Endodermal cell (in vitro differentiated cells): ENCODE results near the gene RHOT2. TPM values are rescaled to one million over a fixed set of nuclear protein-coding genes. Genes with fewer than 3 reads are reported as not detected.

ENCODE experiments used
- DNase-seq: peaks from one replicate; pipeline ENCODE4 v3.0.0-alpha.2; 2017
- H3K27ac ChIP-seq: 2 replicates; pipeline ENCODE4 v1.5.1; 2013; ENCODE audit warnings: mild to moderate bottlenecking, low read depth, low read length, moderate library complexity
- H3K27me3 ChIP-seq: 2 replicates; pipeline ENCODE4 v1.6.1; 2013; ENCODE audit warnings: mild to moderate bottlenecking, low read length, moderate library complexity; ENCODE audit not compliant: insufficient read depth, control insufficient read depth, poor library complexity, severe bottlenecking
- H3K36me3 ChIP-seq: 2 replicates; pipeline ENCODE4 v1.7.0; 2013; ENCODE audit warnings: mild to moderate bottlenecking, low read length, moderate library complexity; ENCODE audit not compliant: control insufficient read depth, insufficient read depth
- H3K4me1 ChIP-seq: one replicate; pipeline ENCODE4 v1.7.0; 2013; ENCODE audit warnings: low read length; ENCODE audit not compliant: control insufficient read depth, insufficient read depth
- H3K4me3 ChIP-seq: 2 replicates; pipeline ENCODE4 v1.5.1; 2013; ENCODE audit warnings: mild to moderate bottlenecking, low read length, moderate library complexity
- H3K9ac ChIP-seq: 2 replicates; pipeline ENCODE4 v1.6.1; 2013; ENCODE audit warnings: mild to moderate bottlenecking, low read length, moderate library complexity; ENCODE audit not compliant: poor library complexity, severe bottlenecking; ENCODE audit errors: extremely low read depth
- H3K9me3 ChIP-seq: 2 replicates; pipeline ENCODE4 v1.6.1; 2013; ENCODE audit warnings: mild to moderate bottlenecking, low read length, moderate library complexity; ENCODE audit not compliant: control insufficient read depth
- H3K27ac Mint-ChIP-seq: 2 replicates; pipeline ENCODE4 v1.8.0; 2020; ENCODE audit warnings: mixed read lengths
- H3K27me3 Mint-ChIP-seq: 2 replicates; pipeline ENCODE4 v1.8.0; 2021; ENCODE audit warnings: mild to moderate bottlenecking, mixed read lengths; ENCODE audit not compliant: insufficient read depth
- H3K36me3 Mint-ChIP-seq: 2 replicates; pipeline ENCODE4 v1.8.0; 2020; ENCODE audit warnings: low read depth, mixed read lengths
- H3K4me1 Mint-ChIP-seq: 2 replicates; pipeline ENCODE4 v1.8.0; 2020; ENCODE audit warnings: mixed read lengths
- H3K4me3 Mint-ChIP-seq: 2 replicates; pipeline ENCODE4 v1.8.0; 2020; ENCODE audit warnings: mild to moderate bottlenecking, moderate library complexity, mixed read lengths
- H3K9me3 Mint-ChIP-seq: 2 replicates; pipeline ENCODE4 v1.8.0; 2020; ENCODE audit warnings: mild to moderate bottlenecking, mixed read lengths
- CTCF ChIP-seq: fragments of 200-600 bp; sonication (generic); conservative IDR thresholded peaks from 2 replicates; pipeline ENCODE4 v1.5.0; 2021; ENCODE audit warnings: antibody characterized with exemption, mild to moderate bottlenecking
- WGBS, 2 experiments: methylation state at CpG; one replicate each; pipeline versions ENCODE4 v1.1.5 to v1.1.7; 2013; ENCODE audit warnings: missing lambda C conversion rate in 2 of 2, mixed read lengths in 1 of 2; ENCODE audit not compliant: insufficient coverage in 1 of 2, insufficient read length in 1 of 2; 5-methylcytosine and 5-hydroxymethylcytosine counted together
- total RNA-seq, 2 donors: library from RNA; stranded (reverse); fragmentation: NEBNext Ultra II Directional in 1 of 2; extraction: Animal tissue kit (Norgen Biotek cat#: 25700) in 1 of 2; gene quantifications; 2 replicates in 1 of 2; 3 replicates in 1 of 2; pipeline ENCODE4 v1.2.1, GENCODE V29; 2021

RHOT2 gene
- total RNA-seq, 2 donors from 2014 or later: 180 to 193 TPM

GRCh38 chr16:675884-676564, 8.1 kb downstream of the RHOT2 start:
- 78 to 93% methylated on average over 7 to 23 of the region's 25 CpGs for WGBS, 2 experiments
- H3K4me3 Mint-ChIP-seq: no peak overlapping the region
- no peaks in the 10 kb centered on the region for H3K9me3 Mint-ChIP-seq
- peaks cover under 1% of the 10 kb centered on the region for H3K4me1 ChIP-seq
- no peak for DNase-seq
- H3K27me3 Mint-ChIP-seq: no peaks in the 10 kb centered on the region
- H3K9ac ChIP-seq: no peak overlapping the region
- no peaks in the 10 kb centered on the region for H3K9me3 ChIP-seq
- H3K36me3 ChIP-seq: peaks cover 21% of the 10 kb centered on the region
- peaks cover 8% of the 10 kb centered on the region for H3K36me3 Mint-ChIP-seq
- H3K4me1 Mint-ChIP-seq: peaks cover 7% of the 10 kb centered on the region
- no peak overlapping the region for H3K27ac ChIP-seq
- TF ChIP-seq CTCF: no peak
- H3K27me3 ChIP-seq: no peaks in the 10 kb centered on the region
- no peak overlapping the region for H3K4me3 ChIP-seq
- H3K27ac Mint-ChIP-seq: no peak overlapping the region

GRCh38 chr16:676565-676902, 8.6 kb downstream of the RHOT2 start:
- H3K4me1 Mint-ChIP-seq: peaks cover 12% of the 10 kb centered on the region
- peaks cover 21% of the 10 kb centered on the region for H3K36me3 ChIP-seq
- H3K27me3 ChIP-seq: no peaks in the 10 kb centered on the region
- no peak overlapping the region for H3K4me3 ChIP-seq
- DNase-seq: no peak
- no peaks in the 10 kb centered on the region for H3K9me3 Mint-ChIP-seq
- peaks cover 11% of the 10 kb centered on the region for H3K36me3 Mint-ChIP-seq
- no peak for TF ChIP-seq CTCF
- H3K4me1 ChIP-seq: peaks cover 5% of the 10 kb centered on the region
- no peaks in the 10 kb centered on the region for H3K27me3 Mint-ChIP-seq
- no peak overlapping the region for H3K27ac ChIP-seq
- 96 to 97% methylated on average over 18 to 21 of the region's 21 CpGs for WGBS, 2 experiments
- H3K4me3 Mint-ChIP-seq: no peak overlapping the region
- H3K9ac ChIP-seq: no peak overlapping the region
- no peaks in the 10 kb centered on the region for H3K9me3 ChIP-seq
- no peak overlapping the region for H3K27ac Mint-ChIP-seq

GRCh38 chr16:676913-677312, 9.0 kb downstream of the RHOT2 start:
- no peak for DNase-seq

More at GRCh38 chr16:676913-677312, 9.0 kb downstream of the RHOT2 start:
- Histone ChIP-seq H3K4me3 (no peak overlapping the region), H3K9ac (no peak overlapping the region), H3K4me1 (peaks cover 9% of the 10 kb centered on the region), H3K36me3 (peaks cover 25% of the 10 kb centered on the region), H3K27ac (no peak overlapping the region), H3K27me3 (no peaks in the 10 kb centered on the region), H3K9me3 (no peaks in the 10 kb centered on the region)
- Mint-ChIP-seq H3K4me1 (peaks cover 15% of the 10 kb centered on the region), H3K27me3 (no peaks in the 10 kb centered on the region), H3K27ac (no peak overlapping the region), H3K4me3 (no peak overlapping the region), H3K9me3 (no peaks in the 10 kb centered on the region), H3K36me3 (peaks cover 15% of the 10 kb centered on the region)
- TF ChIP-seq CTCF: no peak
- 95% methylated on average over 13 to 23 of the region's 23 CpGs for WGBS, 2 experiments
